Kidney epithelial cell (primary cell): ENCODE data around the gene PSD2. TPM values are rescaled to one million over a fixed set of nuclear protein-coding genes. Genes with fewer than 3 reads are reported as not detected.

Source experiments
- DNase-seq: peaks from one replicate; pipeline ENCODE4 v3.0.0-alpha.2; 2010; ENCODE audit warnings: low read depth
- H3K27me3 ChIP-seq: 2 replicates; pipeline ENCODE4 v1.6.0; 2011; ENCODE audit warnings: low read length; ENCODE audit not compliant: control insufficient read depth, insufficient read depth
- H3K36me3 ChIP-seq: 2 replicates; pipeline ENCODE4 v1.5.1; 2011; ENCODE audit warnings: low read length; ENCODE audit not compliant: control insufficient read depth, insufficient read depth
- H3K4me3 ChIP-seq: 2 replicates; pipeline ENCODE4 v1.5.1; 2011; ENCODE audit warnings: low read depth, mild to moderate bottlenecking, control low read depth, low read length
- total RNA-seq: library from RNA; depleted of rRNA; stranded (reverse); fragments of >200 nt; gene quantifications from 2 replicates; pipeline ENCODE4 v1.2.3, GENCODE V29; 2015
- TF ChIP-seq, protein P1 (sequence below): IDR thresholded peaks from 2 replicates; pipeline ENCODE4 v1.5.1; 2011; ENCODE audit warnings: mild to moderate bottlenecking, moderate library complexity, low read length, control low read depth, inconsistent platforms; ENCODE audit not compliant: insufficient read depth, poor library complexity, severe bottlenecking

PSD2 gene
- total RNA-seq, 1 donor from 2014 or later = 0.13 TPM

DNA sequence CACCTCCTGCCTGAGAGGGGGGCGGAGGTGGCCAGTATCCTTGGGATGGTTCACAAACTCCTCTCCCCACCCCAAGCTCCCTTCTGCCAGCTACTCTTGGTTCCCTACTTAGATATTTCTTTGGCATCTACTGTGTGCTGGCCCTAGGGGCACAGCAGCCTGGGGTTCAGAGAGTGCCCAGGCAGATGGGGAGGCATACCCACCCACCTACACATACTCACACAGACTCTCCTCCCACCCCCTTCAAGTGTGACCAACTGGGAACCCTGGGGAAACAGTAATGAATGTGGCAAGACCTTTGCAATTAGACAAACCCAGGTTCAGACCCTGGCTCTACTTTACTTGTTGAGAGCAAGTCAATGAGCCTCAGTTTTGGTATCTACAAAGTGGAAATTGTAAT, 44.4 kb upstream of the PSD2 start:
- H3K4me3 ChIP-seq = no peak overlapping the region
- H3K27me3 ChIP-seq = peaks cover 2% of the 10 kb centered on the region
- DNase-seq = no peak
- TF ChIP-seq, protein P1, sequence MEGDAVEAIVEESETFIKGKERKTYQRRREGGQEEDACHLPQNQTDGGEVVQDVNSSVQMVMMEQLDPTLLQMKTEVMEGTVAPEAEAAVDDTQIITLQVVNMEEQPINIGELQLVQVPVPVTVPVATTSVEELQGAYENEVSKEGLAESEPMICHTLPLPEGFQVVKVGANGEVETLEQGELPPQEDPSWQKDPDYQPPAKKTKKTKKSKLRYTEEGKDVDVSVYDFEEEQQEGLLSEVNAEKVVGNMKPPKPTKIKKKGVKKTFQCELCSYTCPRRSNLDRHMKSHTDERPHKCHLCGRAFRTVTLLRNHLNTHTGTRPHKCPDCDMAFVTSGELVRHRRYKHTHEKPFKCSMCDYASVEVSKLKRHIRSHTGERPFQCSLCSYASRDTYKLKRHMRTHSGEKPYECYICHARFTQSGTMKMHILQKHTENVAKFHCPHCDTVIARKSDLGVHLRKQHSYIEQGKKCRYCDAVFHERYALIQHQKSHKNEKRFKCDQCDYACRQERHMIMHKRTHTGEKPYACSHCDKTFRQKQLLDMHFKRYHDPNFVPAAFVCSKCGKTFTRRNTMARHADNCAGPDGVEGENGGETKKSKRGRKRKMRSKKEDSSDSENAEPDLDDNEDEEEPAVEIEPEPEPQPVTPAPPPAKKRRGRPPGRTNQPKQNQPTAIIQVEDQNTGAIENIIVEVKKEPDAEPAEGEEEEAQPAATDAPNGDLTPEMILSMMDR = no peak
- H3K36me3 ChIP-seq = no peaks in the 10 kb centered on the region

- peaks cover 2% of the 10 kb centered on the region for H3K27me3 ChIP-seq
- no peaks in the 10 kb centered on the region for H3K36me3 ChIP-seq
- no peak for DNase-seq
- TF ChIP-seq, protein P1 = no peak
- no peak overlapping the region for H3K4me3 ChIP-seq
Observed at GRCh38 chr5:139752506-139753473, 42.8 kb upstream of the PSD2 start.

GRCh38 chr5:139755892-139756671, 39.5 kb upstream of the PSD2 start:
- peak overlapping the region; percentile 16 for H3K4me3 ChIP-seq
- no peaks in the 10 kb centered on the region for H3K36me3 ChIP-seq
- H3K27me3 ChIP-seq = peaks cover 2% of the 10 kb centered on the region
- TF ChIP-seq, protein P1 = no peak
- no peak for DNase-seq

GRCh38 chr5:139756971-139757370, 38.6 kb upstream of the PSD2 start:
- Histone ChIP-seq H3K27me3 (peaks cover 2% of the 10 kb centered on the region), H3K4me3 (no peak overlapping the region), H3K36me3 (no peaks in the 10 kb centered on the region)
- DNase-seq = no peak
- TF ChIP-seq, protein P1 = no peak

GRCh38 chr5:139757727-139758509, 37.7 kb upstream of the PSD2 start:
- Histone ChIP-seq H3K36me3 (no peaks in the 10 kb centered on the region), H3K4me3 (no peak overlapping the region), H3K27me3 (peaks cover 2% of the 10 kb centered on the region)
- TF ChIP-seq, protein P1 = no peak
- DNase-seq = no peak
